GM18520 (cell line): ENCODE results near the gene CXorf49B.

ENCODE experiments used
- ATAC-seq: cut with Tn5 transposase; IDR thresholded peaks from one replicate; pipeline ENCODE4 v1.9.1; 2021; ENCODE audit not compliant: unreplicated experiment

CXorf49B gene

DNA sequence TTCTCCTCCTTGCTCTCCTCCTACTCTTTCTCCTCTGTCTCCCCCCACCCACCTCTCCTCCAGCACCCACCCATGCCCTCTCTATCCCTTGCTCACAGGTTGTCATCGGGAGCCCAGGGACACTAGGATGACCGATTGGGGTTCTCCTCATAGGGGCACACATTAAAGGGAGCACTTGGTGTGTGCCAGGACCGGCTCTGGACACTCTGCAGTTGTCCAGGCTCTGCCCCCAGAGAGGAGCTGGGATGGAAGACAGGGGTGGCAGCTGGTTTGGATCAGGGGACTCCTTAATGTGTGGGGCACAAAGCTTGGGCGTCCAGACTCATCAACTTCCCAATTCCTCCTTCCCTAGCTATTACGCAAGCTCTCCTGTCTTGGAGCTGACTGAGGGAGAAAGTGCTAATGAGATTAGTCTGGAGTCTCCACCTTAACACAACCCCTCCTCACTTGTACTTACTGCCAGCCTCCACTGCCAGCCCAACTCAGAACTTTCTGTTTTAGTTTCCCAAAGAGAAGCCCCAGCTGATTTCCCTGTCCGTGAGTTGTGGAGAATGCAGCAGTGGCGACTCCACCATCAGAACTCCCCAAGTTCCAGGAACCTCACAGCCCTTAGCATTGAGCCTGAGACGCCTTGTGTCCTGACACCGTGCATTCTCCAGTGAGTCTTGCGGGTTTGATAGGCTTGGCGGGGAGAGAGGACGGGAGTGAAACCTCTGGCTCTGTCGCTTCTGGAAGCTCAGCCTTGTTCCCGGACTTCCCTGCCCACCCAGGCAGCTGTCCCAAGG lies 52.2 kb downstream of the CXorf49B start:
- no peak for ATAC-seq

- no peak for ATAC-seq
Observed at GRCh38 chrX:71815906-71816156, 52.7 kb downstream of the CXorf49B start.
